Spleen (tissue), 7 donors: ENCODE data around the gene MBTPS1.

ENCODE experiments used
- CTCF ChIP-seq, 11 experiments: fragments of 200-600 bp in 7 of 11; fragments of 450-650 bp in 4 of 11; sonication (generic) in 4 of 11; IDR thresholded peaks in 8 of 11; conservative IDR thresholded peaks in 3 of 11; 1 replicate in 7 of 11; 2 replicates in 4 of 11; pipeline versions ENCODE4 v1.4.0 to v1.8.0; 2016 to 2021; ENCODE audit warnings: antibody characterized with exemption in 11 of 11, inconsistent platforms in 4 of 11, mild to moderate bottlenecking in 1 of 11
- POLR2A ChIP-seq, 3 donors: fragments of 450-650 bp; IDR thresholded peaks; one replicate each; pipeline ENCODE4 v1.5.1; 2017; ENCODE audit warnings: antibody characterized with exemption in 3 of 3, mild to moderate bottlenecking in 1 of 3
- POLR2AphosphoS5 ChIP-seq, 3 donors: sonication (generic); formaldehyde crosslinking; IDR thresholded peaks; one replicate each; pipeline ENCODE4 v1.5.1; 2017; ENCODE audit warnings: antibody characterized with exemption in 3 of 3
- donor health status: DM: no; HTN: no; CAD: no; lungs with moderate emphysema.
- donor health status: DM: no; HTN: no; CAD: no.
- donor health status: DM: no; HTN: no; CAD: no.

- TF ChIP-seq CTCF (IDR thresholded peaks at IDR 0.05 in 8 of 11, conservative IDR thresholded peaks at IDR 0.05 in 3 of 11) (no peak), POLR2A (IDR thresholded peaks at IDR 0.05) (no peak), POLR2AphosphoS5 (IDR thresholded peaks at IDR 0.05) (no peak)
Observed at GRCh38 chr16:84109598-84110335, 7.0 kb downstream of the MBTPS1 start.
